Omental fat pad (tissue), 4 donors: Measurements from ENCODE around the gene ICE1. TPM values are rescaled to one million over a fixed set of nuclear protein-coding genes. Genes with fewer than 3 reads are reported as not detected.
A peak's percentile ranks its signal among the peaks of the same experiment; 100 is the strongest.
"Not testable (repeated sequence)": the region's sequence is repeated elsewhere in the genome, so short reads cannot be mapped to it uniquely, and the experiment has no call there.

Source experiments
- ATAC-seq: fragments of 150-250 bp; one replicate; pipeline ENCODE4 v1.9.1; 2016; ENCODE audit warnings: mild to moderate bottlenecking, moderate library complexity; ENCODE audit not compliant: low FRiP score
- DNase-seq: peaks from one replicate; pipeline ENCODE4 v3.0.0-alpha.2; 2019; ENCODE audit warnings: low spot score
- total RNA-seq, 4 donors: library from RNA; depleted of rRNA; stranded (reverse); fragments of >200 nt; gene quantifications; one replicate each; pipeline ENCODE4 v1.1.0, GENCODE V29; 2016
- TF ChIP-seq, protein P1 (sequence below), 3 donors: fragments of 450-650 bp; IDR thresholded peaks; one replicate each; pipeline ENCODE4 v1.5.1; 2016 to 2017; ENCODE audit warnings: antibody characterized with exemption in 3 of 3, mild to moderate bottlenecking in 3 of 3, moderate library complexity in 2 of 3

ICE1 gene
- total RNA-seq, 4 donors from 2014 or later, result 23.3 to 55.2 (median 33.1) TPM

DNA sequence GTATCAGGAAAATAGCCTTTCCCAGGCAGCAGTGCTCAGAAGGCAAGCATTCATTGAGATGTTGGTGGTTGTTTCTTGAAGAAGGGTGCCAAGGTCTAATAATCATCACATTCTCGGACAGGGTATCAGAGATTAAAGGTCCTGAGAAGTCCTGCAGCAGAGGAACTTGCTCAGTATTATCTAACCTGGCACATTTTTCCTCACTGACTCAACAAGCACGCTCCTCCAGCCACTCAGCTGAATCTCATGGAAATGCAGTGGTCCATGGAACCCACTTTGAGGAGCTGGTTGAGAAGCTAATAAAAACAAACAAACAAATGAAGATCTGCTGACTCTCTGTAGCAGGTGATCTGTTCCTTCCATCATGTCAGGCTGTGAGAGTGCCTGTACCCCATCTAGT, 35.3 kb upstream of the ICE1 start:
- ATAC-seq (no peak), DNase-seq (no peak)
- TF ChIP-seq, protein P1, sequence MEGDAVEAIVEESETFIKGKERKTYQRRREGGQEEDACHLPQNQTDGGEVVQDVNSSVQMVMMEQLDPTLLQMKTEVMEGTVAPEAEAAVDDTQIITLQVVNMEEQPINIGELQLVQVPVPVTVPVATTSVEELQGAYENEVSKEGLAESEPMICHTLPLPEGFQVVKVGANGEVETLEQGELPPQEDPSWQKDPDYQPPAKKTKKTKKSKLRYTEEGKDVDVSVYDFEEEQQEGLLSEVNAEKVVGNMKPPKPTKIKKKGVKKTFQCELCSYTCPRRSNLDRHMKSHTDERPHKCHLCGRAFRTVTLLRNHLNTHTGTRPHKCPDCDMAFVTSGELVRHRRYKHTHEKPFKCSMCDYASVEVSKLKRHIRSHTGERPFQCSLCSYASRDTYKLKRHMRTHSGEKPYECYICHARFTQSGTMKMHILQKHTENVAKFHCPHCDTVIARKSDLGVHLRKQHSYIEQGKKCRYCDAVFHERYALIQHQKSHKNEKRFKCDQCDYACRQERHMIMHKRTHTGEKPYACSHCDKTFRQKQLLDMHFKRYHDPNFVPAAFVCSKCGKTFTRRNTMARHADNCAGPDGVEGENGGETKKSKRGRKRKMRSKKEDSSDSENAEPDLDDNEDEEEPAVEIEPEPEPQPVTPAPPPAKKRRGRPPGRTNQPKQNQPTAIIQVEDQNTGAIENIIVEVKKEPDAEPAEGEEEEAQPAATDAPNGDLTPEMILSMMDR (IDR thresholded peaks at IDR 0.05), result no peak

DNA sequence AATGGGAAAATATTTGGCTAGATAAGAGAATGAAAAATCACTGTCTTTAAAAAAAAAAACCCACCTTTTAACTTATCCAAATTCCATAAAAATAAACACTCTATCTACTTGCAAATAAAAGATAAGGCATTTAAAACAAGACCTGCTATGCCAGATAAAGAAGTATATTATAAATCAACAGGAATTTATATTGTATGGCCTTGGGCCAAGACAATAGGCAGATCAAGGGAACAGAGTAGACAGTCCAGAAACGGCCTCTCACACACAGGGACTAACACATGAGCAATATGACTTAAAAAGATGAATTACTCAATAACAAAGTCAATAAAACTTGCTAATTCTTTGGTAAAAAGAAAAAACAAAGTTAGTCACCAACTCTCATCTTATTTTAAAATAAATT, 34.7 kb upstream of the ICE1 start:
- TF ChIP-seq, protein P1 (IDR thresholded peaks at IDR 0.05), result no peak
- ATAC-seq (no peak), DNase-seq (no peak)

DNA sequence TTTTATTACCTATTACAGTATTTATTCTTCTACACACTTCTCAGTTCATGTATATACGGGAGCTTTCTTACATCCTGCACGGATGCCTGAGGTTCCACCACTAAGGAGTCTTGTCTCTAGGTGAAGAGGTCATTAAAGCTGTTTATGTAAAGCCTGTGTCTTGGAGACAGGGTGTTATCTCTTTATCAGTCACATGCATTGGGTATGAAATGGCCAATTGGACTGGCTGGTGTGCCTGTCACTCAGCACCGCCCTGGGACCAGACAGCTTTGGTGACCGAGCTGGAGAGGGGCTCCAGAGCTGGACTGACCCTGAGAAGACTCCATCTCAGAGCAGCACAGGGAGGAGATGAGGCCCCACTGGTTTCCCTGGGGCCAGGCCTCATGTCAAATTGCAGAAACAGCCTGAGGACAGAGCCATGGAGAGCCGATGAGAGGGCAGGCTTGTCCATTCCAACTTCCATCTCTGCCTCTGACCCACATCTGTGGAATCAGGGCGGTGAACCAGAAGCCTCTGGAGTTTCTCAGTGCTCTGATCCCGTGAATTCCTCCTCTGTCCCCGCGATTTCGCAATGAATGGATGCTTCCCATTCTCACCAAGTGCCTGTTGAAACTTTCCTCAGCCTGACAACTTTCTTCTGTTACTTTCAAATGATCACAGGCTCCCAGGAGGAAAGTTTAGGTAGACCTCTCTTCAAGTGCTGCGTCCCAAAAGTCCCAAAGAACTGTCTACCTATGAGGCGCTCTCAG, 32.2 kb upstream of the ICE1 start:
- DNase-seq, ATAC-seq: not testable (repeated sequence)

DNA sequence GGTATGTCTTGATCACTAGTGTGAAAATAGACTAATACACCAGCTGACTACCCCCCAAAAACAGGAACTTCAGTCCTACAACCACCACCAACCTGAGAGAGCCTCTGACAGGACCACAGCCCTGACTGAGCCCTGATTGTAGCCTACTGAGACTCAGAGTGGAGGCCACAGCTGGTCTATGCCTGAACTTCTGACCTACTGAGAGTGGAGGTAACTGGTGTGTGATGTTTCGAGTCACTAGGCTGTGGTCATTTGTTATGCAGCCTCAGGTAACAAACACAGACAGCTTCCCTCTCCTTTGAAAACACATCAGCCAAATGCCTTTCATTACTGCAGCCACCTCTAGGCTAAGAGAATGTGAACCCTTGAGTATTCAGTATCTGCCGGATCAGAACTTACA, 30.0 kb upstream of the ICE1 start:
- not testable (repeated sequence) for DNase-seq, ATAC-seq

DNA sequence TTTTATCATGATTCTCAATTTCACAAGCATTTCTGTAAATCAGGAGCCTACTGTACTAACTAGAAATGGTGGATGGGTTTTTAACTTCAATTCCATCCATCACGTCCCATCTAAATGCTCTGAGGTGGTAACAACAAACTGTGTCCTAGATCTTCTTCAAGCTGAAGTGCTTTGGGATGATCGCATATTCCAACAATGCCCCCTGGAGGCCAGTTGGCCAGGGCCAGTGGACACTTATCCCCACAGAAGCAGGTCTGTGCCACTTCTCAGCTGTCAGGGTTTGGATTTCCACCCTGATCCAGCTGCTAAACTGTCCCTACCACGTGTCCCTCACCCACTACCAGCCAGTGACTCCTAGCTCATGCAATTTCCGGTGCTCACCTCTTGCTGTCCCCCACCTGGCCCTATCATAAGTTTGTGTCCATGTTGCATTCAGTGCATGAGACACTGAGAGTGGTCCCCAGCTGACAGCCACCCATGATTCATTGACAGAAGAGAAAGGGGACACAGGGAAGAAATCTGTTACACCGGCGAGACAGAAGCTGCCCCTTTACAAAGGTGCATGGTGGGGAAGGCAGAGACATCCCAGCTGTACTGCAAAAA, 28.0 kb upstream of the ICE1 start:
- DNase-seq, result peak; percentile 61
- not testable (repeated sequence) for ATAC-seq
- TF ChIP-seq, protein P1 (IDR thresholded peaks at IDR 0.05), result peak in 1 of 3 donors; percentile 66

DNA sequence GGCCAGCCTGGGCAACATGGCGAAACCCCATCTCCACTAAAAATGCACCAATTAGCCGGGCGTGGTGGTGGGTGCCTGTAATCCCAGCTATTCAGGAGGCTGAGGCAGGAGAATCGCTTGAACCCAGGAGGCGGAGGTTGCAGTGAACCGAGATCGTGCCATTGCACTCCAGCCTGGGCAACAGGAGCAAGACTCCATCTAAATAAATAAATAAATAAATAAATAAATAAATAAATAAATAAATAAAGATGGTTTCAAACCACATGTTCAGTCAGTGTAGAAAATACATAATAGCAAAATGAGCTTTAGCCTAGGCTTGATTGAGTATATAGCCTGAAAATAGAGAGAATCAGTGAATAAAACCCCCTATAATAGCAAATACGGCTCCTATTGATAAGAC, 27.4 kb upstream of the ICE1 start:
- ATAC-seq, DNase-seq: not testable (repeated sequence)

DNA sequence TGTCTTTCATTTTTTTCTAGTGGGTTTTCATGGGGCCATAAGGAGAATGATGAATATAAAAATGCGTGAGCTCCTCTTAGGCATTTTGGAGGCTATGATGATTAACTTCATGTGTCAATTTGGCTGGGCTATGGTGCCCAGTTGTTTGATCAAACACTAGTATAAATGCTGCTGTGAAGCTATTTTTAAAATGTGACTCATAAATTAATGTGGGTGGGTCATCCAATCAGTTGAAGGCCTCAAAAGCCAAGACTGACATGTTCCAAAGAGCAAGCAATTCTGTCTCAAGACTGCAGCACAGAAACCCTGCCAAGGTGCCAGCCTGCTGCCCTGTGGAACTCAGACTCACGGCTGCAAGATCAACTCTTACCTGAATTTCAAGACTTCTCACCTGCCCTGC, 24.4 kb upstream of the ICE1 start:
- no peak for ATAC-seq
- TF ChIP-seq, protein P1 (IDR thresholded peaks at IDR 0.05), result no peak

DNA sequence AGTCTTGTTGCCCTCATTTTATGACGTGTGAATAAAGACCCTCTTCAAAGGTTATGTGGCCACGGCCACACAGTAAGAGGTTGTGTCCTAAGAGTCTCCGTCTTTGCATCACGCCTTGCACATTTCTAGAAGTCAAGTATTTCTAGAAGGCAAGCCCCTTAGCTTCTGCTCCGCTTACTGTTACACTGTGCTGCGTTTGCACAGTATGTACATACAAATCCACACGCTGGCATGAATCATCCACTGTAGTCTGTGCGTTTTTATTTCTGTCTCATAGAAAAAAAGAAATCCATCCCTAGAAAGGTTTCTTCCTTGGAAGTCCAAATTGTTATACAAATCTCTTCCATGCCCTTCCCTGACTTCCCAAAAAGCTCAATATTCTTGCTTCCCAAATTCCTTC, 21.4 kb upstream of the ICE1 start:
- DNase-seq, result no peak
- no peak for ATAC-seq
- TF ChIP-seq, protein P1 (IDR thresholded peaks at IDR 0.05), result no peak

More for the DNA sequence above, 24.4 kb upstream of the ICE1 start:
- DNase-seq, result no peak
